HG03139 (cell line): ENCODE data around the gene CEBPB.

Experiments used
- ATAC-seq: cut with Tn5 transposase; IDR thresholded peaks from one replicate; pipeline ENCODE4 v1.9.1; 2021; ENCODE audit not compliant: unreplicated experiment

CEBPB gene

GRCh38 chr20:50210066-50210619 is 19.5 kb downstream of the CEBPB start:
- ATAC-seq = no peak

GRCh38 chr20:50211091-50211490 is 20.5 kb downstream of the CEBPB start:
- no peak for ATAC-seq

- ATAC-seq = no peak
These were observed 23.0 kb downstream of the CEBPB start for GRCh38 chr20:50213531-50214106.

GRCh38 chr20:50214226-50215024 is 23.8 kb downstream of the CEBPB start:
- no peak for ATAC-seq

- ATAC-seq = no peak
These were observed 24.6 kb downstream of the CEBPB start for GRCh38 chr20:50215101-50215690.

- ATAC-seq = no peak
These were observed 25.3 kb downstream of the CEBPB start for GRCh38 chr20:50215926-50216325.

- ATAC-seq = no peak
These were observed 26.0 kb downstream of the CEBPB start for GRCh38 chr20:50216543-50217206.

- ATAC-seq = no peak
These were observed 26.7 kb downstream of the CEBPB start for GRCh38 chr20:50217207-50217949.

- no peak for ATAC-seq
These were observed 28.4 kb downstream of the CEBPB start for GRCh38 chr20:50218987-50219435.

- no peak for ATAC-seq
These were observed 29.0 kb downstream of the CEBPB start for GRCh38 chr20:50219600-50219999.

- no peak for ATAC-seq
These were observed 29.7 kb downstream of the CEBPB start for GRCh38 chr20:50220093-50220893.

GRCh38 chr20:50220894-50221365 is 30.3 kb downstream of the CEBPB start:
- no peak for ATAC-seq

- ATAC-seq = no peak
These were observed 31.1 kb downstream of the CEBPB start for GRCh38 chr20:50221501-50222308.

GRCh38 chr20:50222309-50223038 is 31.8 kb downstream of the CEBPB start:
- ATAC-seq = no peak

- ATAC-seq = no peak
These were observed 32.7 kb downstream of the CEBPB start for GRCh38 chr20:50223039-50224005.

GRCh38 chr20:50224052-50224451 is 33.4 kb downstream of the CEBPB start:
- no peak for ATAC-seq
